Lung microvascular endothelial cell (primary cell): ENCODE data around the gene DISP1. TPM values are rescaled to one million over a fixed set of nuclear protein-coding genes. Genes with fewer than 3 reads are reported as not detected.

Experiments
- total RNA-seq: library from RNA; depleted of rRNA; stranded (reverse); fragments of >200 nt; gene quantifications from 2 replicates; pipeline ENCODE4 v1.2.1, GENCODE V29; 2014

DISP1 gene
- total RNA-seq, 1 donor from 2014 or later = 0.79 TPM

Other genes with a start within 250 kb of the DISP1 start
- 2.0 and 2.4 TPM in 2 replicates for gene TAF1A, start 225.1 kb upstream of the DISP1 start, total RNA-seq
- gene MIA3, start 196.9 kb upstream of the DISP1 start, total RNA-seq = 19.0 and 32.7 TPM in 2 replicates
- 28.3 and 33.9 TPM in 2 replicates for gene AIDA, start 102.5 kb upstream of the DISP1 start, total RNA-seq
- gene BROX, start 102.5 kb upstream of the DISP1 start, total RNA-seq = 27.0 and 34.5 TPM in 2 replicates
- gene FAM177B, start 77.8 kb upstream of the DISP1 start, total RNA-seq = not detected in 2 replicates